HG02885 (cell line): ENCODE results near the gene TMBIM1.
"Not testable (repeated sequence)": the region's sequence is repeated elsewhere in the genome, so short reads cannot be mapped to it uniquely, and the experiment has no call there.

Experiments used
- ATAC-seq: cut with Tn5 transposase; IDR thresholded peaks from one replicate; pipeline ENCODE4 v1.9.1; 2021; ENCODE audit warnings: mild to moderate bottlenecking; ENCODE audit not compliant: unreplicated experiment, poor library complexity

Gene TMBIM1

DNA sequence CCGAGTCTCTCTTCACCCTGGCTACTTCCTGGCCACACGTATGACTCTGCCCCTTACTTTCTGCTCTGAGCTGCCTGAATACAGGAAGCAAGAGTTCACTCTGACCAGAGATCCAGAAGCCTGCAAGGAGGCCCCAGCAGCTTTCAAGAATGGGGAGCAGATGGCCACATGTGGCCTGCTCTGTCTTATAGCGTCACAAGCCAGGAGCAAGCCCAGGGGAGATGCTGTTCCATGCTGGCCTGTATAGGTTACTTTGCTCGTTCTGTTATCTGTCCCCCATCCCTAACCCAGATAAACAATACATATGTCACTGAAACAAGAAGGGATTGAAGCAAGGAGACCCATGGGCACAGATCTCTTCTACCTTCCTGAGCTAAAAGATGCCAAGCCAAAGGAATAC is 17.7 kb downstream of the TMBIM1 start:
- no peak for ATAC-seq

DNA sequence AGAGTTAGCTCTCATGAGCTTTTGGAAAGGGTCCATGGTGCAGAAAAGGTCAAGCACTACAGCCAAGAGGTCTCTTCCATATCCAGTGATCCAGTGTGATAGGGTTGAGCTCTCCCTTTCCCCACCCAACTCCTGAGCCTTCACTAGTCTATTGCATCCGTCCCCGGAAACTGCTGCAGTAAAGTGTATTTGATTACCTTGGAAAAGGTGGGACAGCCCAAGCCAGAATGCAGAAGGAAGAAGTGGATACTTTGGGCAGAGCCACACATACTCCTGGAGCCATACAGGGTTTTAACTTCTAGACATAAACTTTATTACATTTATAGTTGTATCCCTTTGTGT is 18.4 kb downstream of the TMBIM1 start:
- ATAC-seq: no peak

DNA sequence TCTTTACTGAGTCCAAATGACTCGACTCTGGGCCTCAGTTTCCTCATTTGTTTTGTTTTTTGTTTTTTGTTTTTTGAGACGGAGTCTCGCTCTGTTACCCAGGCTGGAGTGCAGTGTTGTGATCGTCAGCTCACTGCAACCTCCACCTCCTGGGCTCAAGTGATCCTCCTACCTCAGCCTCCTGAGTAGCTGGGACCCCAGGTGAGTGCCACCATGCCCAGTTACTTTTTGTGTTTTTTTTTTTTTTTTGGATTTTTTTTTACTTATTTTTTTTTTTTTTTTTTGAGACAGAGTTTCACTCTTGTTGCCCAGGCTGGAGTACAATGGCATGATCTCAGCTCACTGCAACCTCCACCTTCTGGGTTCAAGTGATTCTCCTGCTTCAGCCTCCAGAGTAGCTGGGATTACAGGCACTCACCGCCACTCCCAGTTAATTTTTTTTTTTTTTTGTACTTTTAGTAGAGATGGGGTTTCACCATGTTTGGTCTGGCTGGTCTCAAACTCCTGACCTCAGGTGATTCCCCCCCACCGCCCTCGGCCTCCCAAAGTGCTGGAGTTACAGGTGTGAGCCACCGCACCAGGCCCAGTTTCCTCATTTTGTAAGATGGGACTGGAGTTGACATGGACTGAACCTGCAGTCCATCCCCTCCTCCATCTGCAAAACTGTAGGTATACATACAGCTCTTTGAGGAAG is 18.9 kb downstream of the TMBIM1 start:
- not testable (repeated sequence) for ATAC-seq

DNA sequence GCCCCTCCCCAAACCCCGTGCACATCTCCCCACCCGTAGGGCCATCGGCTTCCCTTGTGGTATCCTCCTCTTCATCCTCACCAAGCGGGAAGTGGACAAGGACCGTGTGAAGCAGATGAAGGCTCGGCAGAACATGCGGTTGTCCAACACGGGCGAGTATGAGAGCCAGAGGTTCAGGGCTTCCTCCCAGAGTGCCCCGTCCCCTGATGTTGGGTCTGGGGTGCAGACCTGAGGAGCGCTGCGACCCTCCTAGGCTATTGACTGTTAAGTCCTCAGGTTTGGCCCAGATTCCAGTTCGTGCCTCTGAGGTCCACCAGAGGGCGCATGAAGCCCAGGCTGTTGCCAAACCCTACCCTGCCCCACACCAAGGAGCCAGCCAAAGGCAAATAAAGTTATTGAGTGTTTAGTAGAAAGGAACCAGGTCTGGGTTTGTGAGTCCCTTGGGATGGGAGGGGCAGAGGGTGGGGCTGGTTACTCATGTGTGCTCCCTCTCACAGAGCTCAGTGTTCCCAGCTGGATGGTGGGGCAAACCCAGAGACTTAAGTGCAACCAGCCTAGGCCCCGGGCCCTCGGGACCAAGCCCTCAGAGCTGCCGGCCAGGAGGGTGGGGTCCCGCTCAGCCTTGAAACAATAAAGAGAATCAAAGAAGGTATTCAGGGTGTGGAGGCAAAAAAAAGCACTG is 19.6 kb downstream of the TMBIM1 start:
- peak; percentile 22 for ATAC-seq

DNA sequence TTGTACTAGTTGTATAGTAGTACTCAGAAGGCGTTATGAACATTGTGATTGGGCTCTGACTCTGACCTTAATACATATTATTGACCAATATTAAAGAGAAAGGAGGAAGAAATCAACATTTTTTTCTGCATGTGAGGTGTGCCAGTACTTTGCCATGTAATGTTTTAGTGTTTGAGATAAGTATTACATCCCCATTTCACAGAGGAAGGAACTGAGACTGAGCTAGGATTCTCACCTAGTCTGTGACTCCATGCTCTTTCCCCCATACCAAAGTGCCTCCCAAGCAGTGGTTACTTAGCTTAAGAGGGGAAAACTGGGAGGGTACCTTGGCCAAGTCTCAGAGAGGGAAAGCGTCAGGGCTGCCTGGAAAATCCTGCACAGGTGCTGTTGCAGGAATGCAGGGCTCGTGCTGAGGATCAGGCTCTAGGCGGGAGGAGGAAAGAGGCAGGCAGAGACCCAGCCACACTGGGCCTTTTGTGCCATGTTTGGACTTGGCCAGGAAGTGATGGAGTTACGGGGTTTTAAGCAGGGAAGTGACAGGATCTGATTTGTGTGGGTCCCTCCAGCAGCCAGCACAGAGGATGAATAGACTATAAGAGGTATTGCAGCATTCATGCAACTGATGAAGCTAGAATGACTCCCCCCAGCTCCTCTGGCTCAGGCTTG is 20.3 kb downstream of the TMBIM1 start:
- ATAC-seq: no peak

DNA sequence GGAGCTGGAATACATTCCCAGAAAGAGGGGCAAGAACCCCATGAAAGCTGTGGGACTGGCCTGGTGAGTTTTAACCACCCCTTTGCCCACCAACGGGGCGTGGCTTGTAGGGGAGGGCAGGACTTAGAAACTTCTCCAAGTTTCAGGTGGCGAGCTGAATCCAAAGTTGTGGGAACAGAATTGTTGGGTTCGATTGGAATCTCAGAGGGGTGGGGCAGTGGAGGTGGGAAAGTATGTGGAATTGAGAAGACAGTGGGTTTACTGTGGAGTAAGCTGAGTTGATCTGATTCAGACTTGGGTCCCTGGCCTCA is 20.9 kb downstream of the TMBIM1 start:
- no peak for ATAC-seq

DNA sequence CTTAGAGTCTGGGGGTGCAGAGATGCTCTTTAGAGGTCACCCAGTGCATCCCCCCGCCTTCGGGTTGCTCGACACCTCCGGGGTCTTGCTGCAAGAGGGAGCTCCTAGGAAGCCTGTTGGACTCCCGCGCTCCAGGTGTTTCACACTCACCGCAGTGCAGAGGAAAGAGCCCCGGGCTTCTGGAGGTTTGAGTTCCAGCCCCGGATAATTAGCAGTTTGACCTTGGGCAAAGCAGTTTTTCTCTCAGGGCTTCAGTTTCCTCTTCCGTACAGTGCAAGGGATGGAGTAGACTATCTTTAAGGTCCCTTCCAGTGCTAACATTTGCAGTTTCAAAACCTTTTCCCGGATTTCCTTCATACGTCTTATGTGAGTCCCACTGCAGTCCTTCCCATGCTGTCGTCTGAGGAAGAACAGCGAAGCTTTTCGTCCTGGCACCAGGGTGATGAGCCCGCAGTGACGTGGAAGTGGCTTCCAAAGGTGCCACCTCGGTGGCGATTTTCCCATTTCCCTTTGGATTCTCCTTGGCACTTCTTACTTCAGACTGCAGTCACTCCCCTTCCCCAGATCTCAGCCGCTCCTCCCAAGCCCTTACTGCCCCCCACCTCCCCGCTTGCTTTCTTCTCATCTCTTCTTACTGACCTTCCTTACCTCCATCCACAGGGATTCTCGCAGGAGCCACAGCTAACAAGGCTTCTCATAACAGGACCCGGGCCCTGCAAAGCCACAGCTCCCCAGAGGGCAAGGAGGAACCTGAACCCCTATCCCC is 21.4 kb downstream of the TMBIM1 start:
- no peak for ATAC-seq

DNA sequence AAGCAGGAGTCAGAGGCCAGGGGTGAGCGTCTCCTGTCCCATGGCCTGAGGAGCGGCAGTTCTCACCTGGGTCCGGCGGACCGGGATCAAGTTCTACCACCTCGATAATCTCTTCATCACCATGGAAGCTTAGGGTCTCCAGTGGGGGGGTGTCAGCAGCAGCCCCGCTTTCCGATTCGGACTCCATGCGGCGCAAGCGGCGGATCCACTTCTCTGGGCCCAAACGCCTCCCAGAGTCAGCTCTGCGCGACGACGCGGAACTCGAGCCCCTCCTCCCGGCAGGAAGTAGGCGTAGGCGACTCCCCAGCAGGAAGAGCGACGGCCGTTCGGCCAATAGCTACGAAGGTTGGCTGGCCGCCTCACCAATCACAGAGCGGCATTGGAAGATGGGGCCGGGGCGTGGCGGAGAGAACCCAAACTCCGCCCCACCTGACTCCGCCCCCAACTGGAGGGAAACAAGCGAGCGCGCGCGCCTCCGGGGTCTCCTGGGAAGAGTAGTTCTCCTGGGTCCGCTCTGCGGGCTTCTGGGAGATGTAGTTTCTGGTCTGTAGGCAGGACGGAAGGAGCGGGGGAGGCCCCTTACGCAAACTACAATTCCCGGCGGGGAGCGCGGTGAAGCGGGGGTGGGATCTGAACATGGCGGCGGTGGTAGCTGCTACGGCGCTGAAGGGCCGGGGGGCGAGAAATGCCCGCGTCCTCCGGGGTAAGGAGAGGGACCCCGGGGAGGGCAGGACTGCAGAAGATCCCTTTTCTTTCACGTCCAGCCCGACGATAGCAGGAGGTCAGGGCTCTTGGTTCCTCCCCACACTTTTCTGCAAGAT is 22.2 kb downstream of the TMBIM1 start, which contains the start of the genes AAMP and PNKD:
Gene AAMP (minus strand): TSS at position 238 of the 821 bp plus-strand sequence. CDS start 51 bp downstream, at position 187.
Gene PNKD (plus strand): TSS at position 620 of the 821 bp plus-strand sequence. CDS start 17 bp downstream, at position 637.
- peak; percentile 89 for ATAC-seq

DNA sequence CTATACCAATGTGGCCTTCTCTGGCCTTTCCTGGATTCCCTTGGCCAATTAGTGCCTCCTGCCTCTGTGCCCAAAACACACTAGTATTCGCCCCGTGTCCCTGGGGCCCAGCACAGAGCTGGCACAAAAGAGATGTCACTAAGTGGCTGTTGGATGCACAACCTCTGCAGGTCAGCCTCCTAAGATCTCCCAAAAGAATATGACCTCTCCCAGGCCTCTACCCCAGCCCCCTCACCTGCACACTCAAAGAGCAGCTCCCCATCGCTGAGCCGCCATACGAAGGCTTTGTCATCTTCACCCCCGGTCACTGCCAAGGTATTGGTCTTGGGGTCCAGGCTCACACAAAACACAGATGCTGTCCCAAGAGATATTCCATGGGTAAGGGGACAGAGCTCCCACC is 25.0 kb downstream of the TMBIM1 start:
- ATAC-seq: no peak

DNA sequence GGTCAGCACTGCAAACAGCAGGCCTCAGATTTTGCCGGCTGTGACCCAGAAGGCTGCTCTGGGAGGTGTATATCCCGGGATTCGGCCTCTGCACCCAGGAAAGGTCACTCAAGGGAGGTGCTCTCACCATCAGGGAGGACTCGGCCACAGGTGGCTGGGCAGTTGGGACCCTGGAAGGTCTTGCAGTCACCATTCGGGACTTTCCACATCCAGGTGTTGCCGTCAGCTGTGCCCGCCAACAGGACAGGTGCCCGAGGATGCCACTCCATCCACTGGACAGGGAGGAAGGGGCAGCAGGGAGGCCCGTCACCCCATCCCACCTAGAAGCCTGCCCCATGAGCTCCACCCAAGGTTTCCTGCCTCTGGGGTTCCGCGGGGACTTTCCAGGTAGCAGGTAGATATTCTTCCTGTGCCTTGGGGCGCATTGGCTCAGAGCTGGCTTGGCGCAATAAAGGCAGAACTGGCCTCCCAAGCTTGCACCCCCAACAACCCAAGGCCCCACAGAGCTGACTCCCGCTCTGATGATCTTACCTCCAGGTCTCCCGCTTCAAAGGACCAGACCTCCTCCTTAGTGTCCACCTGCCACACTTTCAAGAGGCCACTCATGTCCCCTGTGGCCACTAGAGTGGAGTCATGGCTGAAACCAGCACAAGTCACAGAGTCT is 25.9 kb downstream of the TMBIM1 start:
- ATAC-seq: no peak

DNA sequence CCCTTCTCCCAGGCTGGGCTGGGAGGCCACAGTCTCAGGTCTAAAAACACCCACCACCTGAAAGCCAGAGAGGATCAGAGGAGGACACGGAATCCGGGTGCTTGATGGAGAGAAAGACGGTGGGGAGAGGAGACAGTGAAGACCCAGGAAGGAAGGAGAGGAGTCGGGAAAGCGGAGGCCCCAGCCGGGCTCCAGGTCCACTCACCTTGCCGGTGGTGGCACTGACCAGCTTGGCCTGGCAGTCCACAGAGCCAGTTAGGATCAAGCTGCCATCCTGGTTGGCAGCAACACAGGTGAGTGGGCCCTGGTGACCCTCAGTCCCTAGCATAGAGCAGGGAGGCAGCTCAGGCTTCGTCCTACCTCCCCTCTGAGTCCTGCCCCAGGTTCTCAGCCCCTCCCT is 26.7 kb downstream of the TMBIM1 start:
- ATAC-seq: no peak

DNA sequence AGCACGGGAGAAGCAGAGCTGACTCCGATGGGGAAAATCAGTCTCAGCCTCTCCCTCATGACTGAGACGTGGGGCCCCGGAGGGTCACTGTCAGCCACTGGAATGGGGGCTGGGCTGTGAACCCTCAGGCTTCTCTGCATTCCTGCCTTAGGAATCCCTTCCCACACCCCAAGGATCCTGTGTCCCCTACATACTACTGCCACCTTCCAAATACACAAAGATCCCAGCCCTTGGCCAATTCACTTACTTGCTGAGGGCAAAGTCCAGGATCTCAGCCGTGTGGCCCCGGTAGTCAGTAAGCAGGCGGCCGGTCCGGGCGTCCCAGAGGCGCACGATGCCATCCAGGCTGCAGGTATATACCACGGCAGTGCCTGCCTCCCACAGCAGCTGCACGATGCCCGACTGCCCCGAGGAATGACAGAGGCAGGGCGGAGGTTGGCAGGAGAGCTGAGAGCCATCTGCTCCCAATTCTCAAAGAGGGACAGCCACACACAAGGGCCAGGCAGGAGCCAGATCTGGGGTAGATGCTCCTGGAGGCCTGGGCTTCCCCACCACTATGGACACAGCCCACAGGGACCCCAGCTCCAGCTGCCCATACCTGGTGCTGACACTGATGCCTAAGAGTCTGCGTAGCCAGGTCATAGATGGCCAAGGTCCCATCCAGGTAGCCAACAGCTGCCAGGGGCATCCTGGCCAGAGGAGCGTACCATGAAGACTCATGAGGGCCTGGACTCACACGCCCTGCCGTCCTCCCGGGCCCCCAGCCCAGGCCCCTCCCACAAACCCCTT is 27.3 kb downstream of the TMBIM1 start:
- ATAC-seq: no peak

DNA sequence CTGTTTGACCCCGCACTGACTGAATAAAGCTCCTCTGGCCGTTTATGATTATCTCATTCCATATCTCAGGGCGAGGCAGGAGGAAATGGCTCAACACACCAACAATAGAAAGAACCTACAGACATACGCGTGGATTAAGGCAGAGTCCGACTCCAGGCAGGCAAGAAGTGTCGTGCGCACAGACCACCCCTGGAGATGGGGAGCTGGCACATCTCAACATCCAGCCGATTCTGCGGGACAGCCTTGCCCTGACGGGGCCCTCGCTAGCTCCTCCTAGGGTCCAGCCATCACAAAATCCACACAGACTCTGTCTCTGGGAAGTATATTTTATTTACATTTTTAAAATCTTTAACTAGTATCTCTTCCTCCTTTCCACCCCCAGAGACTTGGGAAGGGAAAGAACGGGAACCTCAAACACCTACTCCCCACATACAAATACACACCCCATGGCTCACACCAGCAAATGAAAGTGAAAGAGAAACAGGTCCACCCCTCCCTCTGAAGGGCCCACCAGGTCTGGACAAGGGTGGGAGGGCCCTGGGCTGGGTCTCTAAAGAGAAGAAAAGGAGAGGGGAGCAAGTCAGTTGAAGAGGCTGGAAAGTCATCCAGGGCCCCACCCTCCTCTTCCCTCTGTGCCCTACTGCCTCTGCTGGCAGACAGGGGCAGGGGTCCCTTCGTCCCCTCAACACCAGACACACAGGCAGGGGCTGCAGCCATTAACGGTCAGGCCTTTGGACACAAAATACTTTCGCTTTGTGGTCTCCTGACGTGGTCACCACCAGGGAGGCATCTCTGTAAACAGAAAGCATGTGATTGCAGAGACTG is 28.3 kb downstream of the TMBIM1 start:
- ATAC-seq: no peak

DNA sequence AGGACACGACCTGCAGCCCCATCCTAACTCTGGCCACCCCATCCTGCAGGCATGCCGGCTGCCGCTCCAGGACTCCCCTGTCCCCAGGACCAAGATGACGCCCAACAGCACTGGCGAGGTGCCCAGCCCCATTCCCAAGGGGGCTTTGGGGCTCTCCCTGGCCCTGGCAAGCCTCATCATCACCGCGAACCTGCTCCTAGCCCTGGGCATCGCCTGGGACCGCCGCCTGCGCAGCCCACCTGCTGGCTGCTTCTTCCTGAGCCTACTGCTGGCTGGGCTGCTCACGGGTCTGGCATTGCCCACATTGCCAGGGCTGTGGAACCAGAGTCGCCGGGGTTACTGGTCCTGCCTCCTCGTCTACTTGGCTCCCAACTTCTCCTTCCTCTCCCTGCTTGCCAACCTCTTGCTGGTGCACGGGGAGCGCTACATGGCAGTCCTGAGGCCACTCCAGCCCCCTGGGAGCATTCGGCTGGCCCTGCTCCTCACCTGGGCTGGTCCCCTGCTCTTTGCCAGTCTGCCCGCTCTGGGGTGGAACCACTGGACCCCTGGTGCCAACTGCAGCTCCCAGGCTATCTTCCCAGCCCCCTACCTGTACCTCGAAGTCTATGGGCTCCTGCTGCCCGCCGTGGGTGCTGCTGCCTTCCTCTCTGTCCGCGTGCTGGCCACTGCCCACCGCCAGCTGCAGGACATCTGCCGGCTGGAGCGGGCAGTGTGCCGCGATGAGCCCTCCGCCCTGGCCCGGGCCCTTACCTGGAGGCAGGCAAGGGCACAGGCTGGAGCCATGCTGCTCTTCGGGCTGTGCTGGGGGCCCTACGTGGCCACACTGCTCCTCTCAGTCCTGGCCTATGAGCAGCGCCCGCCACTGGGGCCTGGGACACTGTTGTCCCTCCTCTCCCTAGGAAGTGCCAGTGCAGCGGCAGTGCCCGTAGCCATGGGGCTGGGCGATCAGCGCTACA is 29.4 kb downstream of the TMBIM1 start:
- ATAC-seq: no peak

DNA sequence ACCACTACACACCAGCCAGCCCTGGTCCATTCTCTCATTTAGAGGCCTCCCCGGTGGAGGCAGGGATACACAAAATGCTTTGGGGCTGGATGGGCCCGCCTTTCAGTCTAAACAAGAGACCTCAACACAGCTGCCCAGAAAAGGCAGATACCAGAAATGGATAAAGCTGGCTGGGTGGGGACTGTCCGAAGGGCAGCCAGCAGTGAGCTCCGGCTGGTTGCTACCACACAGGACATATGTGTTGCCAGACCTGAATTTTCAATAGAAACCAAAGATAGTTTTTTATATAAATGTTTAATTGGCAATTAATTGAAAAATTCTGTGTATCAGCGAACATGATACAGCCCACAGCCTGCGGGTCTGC is 30.1 kb downstream of the TMBIM1 start:
- no peak for ATAC-seq

DNA sequence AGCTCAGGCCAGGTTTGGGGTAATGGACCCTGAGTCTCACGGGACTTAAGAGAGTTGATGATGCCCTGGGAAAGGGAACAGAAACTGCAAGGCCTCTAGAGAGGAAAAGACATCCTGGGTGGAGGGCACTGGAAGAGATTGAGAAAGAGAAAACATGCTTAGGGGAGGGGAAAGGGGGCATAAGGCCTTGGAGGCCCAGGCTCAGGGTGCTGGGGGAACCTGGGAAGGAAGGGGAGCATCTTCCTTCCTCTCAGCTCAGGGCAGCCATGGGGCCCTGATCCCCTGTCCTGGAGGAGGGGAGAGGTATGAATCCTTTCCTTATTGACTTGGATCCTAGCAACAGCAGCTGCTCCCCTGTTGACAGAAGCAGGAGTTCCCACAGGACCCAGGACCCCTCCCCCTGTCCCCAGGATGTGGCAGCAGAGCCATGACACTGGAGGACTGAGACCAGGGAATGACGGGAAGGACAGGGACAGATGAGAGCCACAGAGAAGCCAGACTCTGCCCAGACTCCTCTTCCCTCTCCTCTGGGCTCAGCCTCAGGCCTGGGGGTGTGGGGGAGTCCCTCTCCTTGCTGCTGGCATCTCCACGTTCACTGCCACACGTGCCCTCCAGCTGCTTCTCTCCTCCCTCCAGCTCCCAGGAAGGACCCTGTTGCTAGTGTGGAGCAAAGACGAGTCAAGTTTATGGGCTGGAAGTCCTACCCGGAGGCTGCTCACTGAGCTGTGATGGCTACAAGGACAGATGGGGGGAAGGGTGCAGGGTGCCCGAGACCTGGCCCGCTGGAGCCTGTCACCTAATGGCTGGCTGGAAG is 30.7 kb downstream of the TMBIM1 start:
- no peak for ATAC-seq
